Astrocyte (in vitro differentiated cells and primary cell): ENCODE results near the gene FAM151A.

Source experiments
- EZH2 ChIP-seq: IDR thresholded peaks from 2 replicates; pipeline ENCODE4 v1.6.1; 2012; ENCODE audit warnings: mild to moderate bottlenecking, low read length, inconsistent platforms; ENCODE audit not compliant: insufficient read depth
- TF ChIP-seq, protein P1 (sequence below): IDR thresholded peaks from 2 replicates; pipeline ENCODE4 v1.5.1; 2011; ENCODE audit warnings: low read depth, mild to moderate bottlenecking, inconsistent platforms, low read length, moderate library complexity; ENCODE audit not compliant: insufficient read depth

DNA sequence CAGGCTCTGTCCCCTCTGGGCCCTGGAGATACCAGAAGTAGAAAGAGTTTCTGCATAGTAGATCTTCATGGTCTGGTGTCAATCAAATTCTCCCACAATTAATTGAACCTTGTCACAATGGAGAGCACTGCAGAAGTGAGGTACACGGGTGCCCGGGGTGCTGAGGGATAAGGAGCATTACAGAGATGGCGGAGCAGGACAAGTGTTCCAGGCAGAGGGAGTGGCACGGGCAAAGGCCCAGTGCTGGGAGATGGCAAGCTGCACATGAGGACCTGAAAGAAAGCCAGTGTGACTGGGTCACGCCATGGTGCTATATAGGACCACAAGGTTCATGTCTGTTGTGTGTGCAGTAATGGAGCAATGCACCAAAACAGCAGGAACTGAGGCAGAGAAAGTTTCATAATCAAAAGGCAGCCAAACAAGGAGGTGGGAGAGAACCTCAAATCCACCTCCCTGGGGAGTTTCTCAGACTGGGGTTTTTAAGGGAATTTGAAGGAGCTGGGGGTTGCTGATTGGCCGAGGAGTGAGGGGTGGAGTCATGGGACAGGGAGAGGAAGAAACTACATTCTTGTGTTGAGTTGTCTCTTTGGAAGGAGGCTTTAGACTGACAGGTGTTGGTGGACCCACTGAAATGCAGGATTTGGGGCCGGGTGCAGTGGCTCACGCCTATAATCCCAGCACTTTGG, 47.6 kb downstream of the FAM151A start:
- TF ChIP-seq, protein P1, sequence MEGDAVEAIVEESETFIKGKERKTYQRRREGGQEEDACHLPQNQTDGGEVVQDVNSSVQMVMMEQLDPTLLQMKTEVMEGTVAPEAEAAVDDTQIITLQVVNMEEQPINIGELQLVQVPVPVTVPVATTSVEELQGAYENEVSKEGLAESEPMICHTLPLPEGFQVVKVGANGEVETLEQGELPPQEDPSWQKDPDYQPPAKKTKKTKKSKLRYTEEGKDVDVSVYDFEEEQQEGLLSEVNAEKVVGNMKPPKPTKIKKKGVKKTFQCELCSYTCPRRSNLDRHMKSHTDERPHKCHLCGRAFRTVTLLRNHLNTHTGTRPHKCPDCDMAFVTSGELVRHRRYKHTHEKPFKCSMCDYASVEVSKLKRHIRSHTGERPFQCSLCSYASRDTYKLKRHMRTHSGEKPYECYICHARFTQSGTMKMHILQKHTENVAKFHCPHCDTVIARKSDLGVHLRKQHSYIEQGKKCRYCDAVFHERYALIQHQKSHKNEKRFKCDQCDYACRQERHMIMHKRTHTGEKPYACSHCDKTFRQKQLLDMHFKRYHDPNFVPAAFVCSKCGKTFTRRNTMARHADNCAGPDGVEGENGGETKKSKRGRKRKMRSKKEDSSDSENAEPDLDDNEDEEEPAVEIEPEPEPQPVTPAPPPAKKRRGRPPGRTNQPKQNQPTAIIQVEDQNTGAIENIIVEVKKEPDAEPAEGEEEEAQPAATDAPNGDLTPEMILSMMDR, result no peak
- no peak for TF ChIP-seq EZH2
